ENCODE measurements around the gene SRRM2.
A peak's percentile ranks its signal among the peaks of the same experiment; 100 is the strongest.

SRRM2 gene

GRCh38 chr16:2775765-2776499 is 23.5 kb downstream of the SRRM2 start:
- DNase-seq (ENCODE audit: low read depth in 1 of 2, low spot score in 1 of 2), result no peak

DNA sequence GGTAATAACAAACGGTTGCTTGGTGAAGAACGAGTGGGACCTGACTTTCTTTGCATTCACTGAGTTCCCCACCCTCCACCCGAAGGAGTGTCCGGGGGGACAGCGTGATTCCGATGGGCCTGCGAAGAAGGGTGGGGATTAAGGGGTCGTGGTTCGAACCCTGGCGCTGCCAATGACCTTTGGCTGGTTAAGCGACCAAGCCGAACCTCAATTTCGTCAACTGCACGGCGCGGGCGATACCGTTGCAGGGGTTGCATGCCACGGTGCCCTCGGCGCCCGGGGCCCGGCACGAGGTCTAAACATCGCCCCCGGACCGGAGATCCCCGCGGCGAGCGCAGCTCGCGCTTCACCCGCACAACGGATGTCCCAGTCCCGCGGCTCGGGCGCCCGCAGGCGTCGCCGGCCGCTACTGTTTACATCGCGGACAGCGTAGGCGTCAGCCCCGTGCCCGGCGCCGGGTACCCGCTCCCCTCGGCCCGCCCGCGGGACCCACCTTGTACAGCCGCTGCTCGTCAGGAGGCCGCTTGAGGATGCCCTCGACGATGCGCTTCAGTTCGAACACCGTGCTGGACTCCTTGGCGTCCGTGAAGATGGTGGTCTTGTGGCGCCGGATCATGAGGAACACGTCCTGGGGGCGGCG is 24.2 kb downstream of the SRRM2 start:
- DNase-seq (ENCODE audit: low read depth in 1 of 2, low spot score in 1 of 2), result peak in 1 of 2 donors; percentile 24

DNA sequence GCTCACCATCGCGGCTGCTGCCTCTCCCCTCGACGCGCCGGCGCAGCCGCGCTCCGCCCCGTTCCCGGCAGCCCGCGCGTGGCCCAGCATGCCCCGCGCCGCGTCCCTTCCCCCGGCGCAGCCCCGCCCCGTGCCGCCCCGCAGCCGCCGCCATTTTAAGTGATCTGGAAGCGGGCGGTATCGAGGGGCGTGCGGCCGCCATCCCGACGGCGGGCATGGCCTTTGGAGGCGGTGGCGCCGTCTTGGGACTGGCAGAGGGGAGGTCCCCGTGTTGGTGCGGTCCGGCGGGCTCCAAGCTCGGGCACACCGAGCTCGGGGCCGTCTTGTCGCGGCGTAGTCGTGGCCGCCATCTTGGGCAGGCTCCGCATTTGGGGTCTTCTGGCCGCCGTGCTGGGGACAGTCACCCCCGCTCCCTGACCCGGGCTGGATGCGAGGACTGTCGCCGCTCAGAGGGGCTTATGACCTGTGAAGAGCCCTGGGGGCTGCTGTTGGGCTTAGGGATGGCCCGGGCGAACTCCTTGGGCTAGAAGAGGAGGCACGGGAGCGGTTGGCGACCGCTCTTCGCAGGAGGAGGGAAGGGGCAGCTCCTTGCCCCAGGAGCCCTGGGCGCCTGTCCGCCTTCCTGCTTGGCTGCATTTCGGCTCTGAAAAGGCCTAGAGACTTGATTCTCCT is 24.9 kb downstream of the SRRM2 start, which contains the start of gene ELOB:
Gene ELOB (minus strand): TSS at position 50 of the 672 bp plus-strand sequence. CDS start 41 bp downstream, at position 9.
- DNase-seq (ENCODE audit: low read depth in 1 of 2, low spot score in 1 of 2), result peak; percentile 81 to 88

- DNase-seq (ENCODE audit: low read depth in 1 of 2, low spot score in 1 of 2), result peak in 1 of 2 donors; percentile 22
Measured at GRCh38 chr16:2777903-2778629, 25.6 kb downstream of the SRRM2 start.

GRCh38 chr16:2778630-2778958 is 26.2 kb downstream of the SRRM2 start:
- DNase-seq (ENCODE audit: low read depth in 1 of 2, low spot score in 1 of 2), result no peak

DNA sequence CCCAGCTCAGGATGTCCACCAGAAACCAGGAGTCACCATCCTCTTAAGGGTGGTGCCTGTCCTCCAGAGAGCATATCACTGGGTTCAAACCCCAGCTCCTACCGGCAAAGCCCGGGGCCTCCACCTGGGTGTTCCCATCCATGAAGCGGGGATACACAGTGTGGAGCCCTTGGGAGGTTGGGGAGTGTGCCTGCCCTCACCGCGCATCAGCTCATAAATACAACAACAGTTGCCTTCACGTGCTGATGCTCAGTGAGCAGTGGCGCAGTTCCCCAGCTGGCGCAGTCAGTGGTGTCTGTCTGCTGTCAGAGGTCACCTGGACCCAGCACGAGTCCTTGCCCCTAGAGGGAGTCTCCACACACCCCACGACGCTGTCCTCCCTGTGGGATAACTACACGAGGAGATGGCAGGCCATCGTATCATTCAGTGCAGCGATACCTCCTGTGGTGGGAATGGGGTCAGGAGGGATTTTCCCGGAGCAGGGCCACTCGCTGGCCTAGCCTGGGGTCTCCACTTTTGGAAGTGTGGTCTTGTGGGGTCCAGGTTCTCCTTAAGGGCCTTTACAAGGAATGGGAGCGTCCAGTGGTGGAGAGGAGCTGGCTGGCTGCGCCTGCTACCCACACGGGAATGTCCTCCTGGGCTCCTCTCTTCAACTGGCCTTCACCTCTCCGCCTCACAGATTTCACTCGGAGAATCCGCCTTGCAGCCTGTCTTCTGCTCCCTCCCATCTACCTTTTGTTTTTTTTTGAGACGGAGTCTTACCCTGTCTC is 26.9 kb downstream of the SRRM2 start:
- no peak for DNase-seq (ENCODE audit: low read depth in 1 of 2, low spot score in 1 of 2)

DNA sequence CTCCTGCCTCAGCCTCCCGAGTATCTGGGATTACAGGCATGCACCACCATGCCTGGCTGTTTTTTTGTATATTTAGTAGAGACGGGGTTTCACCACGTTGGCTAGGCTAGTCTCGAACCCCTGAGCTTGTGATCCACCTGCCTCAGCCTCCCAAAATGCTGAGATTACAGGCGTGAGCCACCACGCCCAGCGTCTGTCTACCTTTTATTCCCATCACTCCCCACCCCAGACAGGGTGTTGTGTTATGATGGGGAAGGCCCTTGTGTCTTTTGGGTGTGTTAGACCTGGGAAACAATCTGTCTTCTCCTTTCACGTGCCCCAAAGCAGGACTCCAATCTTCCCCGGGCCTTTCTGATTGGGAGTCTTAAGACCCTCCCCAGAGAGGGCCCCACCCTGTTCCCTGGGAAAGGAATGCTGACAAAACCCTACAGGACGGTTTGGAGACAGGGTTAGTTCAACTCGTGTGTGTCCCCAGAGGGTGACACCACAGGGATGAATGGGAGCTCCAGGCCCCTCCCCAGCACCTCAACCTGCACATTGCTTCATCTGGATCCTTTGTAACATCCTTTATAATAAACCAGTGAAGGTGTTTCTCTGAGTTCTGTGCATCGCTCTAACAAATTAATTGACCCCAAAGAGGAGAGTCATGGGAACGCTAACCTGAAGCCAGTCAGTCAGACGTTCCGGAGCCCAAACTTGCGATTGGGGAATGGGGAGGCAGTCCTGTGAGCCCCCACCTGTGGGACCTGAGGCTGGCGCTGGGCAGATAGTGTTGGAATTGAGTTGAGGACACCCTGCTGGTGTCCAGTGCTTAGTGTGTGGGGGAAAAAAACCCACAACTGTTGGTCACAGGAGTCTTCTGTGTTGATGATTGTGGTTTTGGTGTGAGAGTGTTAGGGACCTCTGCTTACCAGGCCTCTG is 27.8 kb downstream of the SRRM2 start:
- no peak for DNase-seq (ENCODE audit: low read depth in 1 of 2, low spot score in 1 of 2)

DNA sequence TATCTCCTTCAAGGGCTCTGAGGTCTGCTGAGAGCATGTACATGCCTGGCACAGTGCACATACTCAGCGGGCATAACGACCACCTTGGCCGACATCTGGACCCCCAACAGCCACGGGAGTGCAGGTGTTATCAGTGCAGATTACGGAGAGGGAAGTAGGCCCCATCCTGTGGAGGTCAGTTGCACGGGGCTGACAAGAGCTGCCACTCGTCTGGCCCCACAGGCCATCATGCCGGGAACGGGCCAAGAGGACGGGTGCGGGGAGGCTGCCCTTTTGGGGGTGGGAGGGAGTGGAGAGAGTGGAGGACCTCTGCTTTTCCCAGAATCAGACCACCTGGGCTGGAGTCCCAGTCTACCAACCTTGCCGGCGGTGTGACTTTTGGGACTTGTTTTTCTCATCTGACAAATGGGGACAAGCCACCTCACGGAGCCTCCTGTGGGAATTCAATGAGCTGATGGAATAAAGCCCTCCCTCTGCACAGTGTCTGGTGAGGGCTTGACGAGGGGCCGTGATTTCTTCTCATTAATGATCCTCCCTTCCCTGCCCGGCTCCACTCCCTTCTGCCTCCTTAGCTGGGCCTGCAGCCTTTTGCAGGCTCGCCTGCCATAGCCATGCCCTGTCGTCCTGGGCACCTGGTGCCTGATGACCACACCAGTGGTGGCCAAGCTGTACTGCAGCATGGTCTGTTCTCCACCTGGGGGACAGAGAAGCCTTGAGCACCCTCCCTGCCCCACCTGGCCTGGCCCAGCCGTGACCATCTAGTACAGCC is 30.3 kb downstream of the SRRM2 start:
- DNase-seq (ENCODE audit: low read depth in 1 of 2, low spot score in 1 of 2), result no peak

- no peak for DNase-seq (ENCODE audit: low read depth in 1 of 2, low spot score in 1 of 2)
Measured at GRCh38 chr16:2783581-2784357, 31.3 kb downstream of the SRRM2 start.

GRCh38 chr16:2784358-2785100 is 32.1 kb downstream of the SRRM2 start:
- DNase-seq (ENCODE audit: low read depth in 1 of 2, low spot score in 1 of 2), result no peak

DNA sequence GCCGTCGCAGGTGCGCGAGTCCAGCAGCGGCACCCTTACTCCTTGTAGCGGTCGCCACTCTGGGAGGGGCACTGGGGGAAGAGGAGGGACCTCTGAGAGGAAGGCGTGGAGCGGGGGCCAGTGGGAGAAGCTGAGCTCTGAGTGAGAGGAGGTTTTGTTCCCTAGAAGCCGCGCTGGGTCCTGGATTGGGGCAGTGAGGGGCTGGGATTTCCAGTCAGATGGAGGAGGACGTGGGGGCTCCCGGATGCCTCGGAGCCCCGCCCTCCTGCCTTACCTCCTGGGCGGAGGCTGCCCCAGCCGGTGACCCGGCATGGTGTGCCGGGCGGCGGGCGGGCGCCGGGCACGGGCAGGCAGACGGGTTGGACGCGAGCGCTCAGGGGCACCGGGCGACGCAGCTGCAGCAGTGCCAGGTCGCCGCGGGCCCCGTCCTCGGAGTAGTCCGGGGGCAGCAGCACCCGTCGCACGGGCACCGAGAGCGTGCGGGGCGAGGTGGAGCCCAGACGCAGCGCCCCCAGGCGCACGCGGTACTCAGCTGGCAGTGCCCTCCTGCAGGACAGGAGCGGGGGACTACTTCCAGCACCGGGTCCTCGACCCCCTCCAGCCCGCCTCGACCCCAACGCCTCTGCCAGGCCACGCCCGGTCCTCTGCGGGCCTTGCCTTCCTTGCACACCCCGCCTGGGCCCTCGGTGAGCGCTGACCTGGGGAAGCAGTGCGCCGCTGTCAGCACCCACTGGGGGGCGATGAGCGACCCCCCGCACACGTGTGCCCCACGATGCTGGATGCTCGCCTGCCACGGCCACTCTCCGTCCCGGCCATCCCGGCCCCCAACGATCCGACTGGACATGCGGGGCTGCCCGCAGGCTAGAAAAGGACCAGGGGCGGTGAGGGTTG is 32.9 kb downstream of the SRRM2 start:
- DNase-seq (ENCODE audit: low read depth in 1 of 2, low spot score in 1 of 2), result peak in 1 of 2 donors; percentile 26

- DNase-seq (ENCODE audit: low read depth in 1 of 2, low spot score in 1 of 2), result no peak
Measured at GRCh38 chr16:2786061-2786825, 33.8 kb downstream of the SRRM2 start.

GRCh38 chr16:2786826-2787151 is 34.4 kb downstream of the SRRM2 start:
- DNase-seq (ENCODE audit: low read depth in 1 of 2, low spot score in 1 of 2), result no peak

- no peak for DNase-seq (ENCODE audit: low read depth in 1 of 2, low spot score in 1 of 2)
Measured at GRCh38 chr16:2787406-2787805, 35.0 kb downstream of the SRRM2 start, which contains the start of gene PRSS33. PRSS33 (minus strand) TSS chr16:2787560; CDS start chr16:2786547, 1,013 bp downstream.

GRCh38 chr16:2787961-2788360 is 35.5 kb downstream of the SRRM2 start:
- no peak for DNase-seq (ENCODE audit: low read depth in 1 of 2, low spot score in 1 of 2)

- no peak for DNase-seq (ENCODE audit: low read depth in 1 of 2, low spot score in 1 of 2)
Measured at GRCh38 chr16:2790631-2791030, 38.2 kb downstream of the SRRM2 start.

Measured in stimulated activated CD4-positive, alpha-beta T cell treated with anti-CD3 and anti-CD28 coated beads, Interleukin-15, amount 100 ng/mL, for 1 hour (primary cell).